HCT116 (cell line): ENCODE results near the gene NFIA. TPM values are rescaled to one million over a fixed set of nuclear protein-coding genes. Genes with fewer than 3 reads are reported as not detected.

Experiments
- ATAC-seq: fragments of 200-7000 bp; cut with Tn5 transposase; 2 replicates; pipeline ENCODE4 v1.9.1; 2020; ENCODE audit warnings: mild to moderate bottlenecking, moderate library complexity
- BruUV-seq: library from RNA; stranded (reverse); fragments of 400-500 nt; replicated peaks from 2 replicates; lab custom pipeline; 2021; lab: Mats Ljungman, UMichigan
- CTCF ChIA-PET: fragments of 300-600 bp; sonication (Branson Sonifier 250); formaldehyde crosslinking; loops from one replicate; lab custom pipeline; 2021; ENCODE audit warnings: antibody characterized with exemption; lab: Charles Lee
- POLR2A ChIA-PET: fragments of 300-600, 350-600 bp; sonication (Branson Sonifier 250); formaldehyde crosslinking; loops from one replicate; lab custom pipeline; 2021; ENCODE audit warnings: antibody characterized with exemption; lab: Charles Lee
- RAD21 ChIA-PET, 2 experiments: fragments of 300-600 bp; sonication (Branson Sonifier 250); formaldehyde crosslinking; loops; one replicate each; lab custom pipeline; 2023; ENCODE audit warnings: low total read pairs in 2 of 2; ENCODE audit not compliant: uncharacterized antibody in 2 of 2, unreplicated experiment in 2 of 2, low non-redundant PET in 1 of 2; lab: Charles Lee
- DNase-seq: peaks from one replicate; pipeline ENCODE4 v3.0.0-alpha.2; 2010; ENCODE audit warnings: low read depth, low spot score
- H2AFZ ChIP-seq: fragments of 200-600 bp; shearing (Covaris generic), sonication (generic); 2 replicates; pipeline ENCODE4 v1.6.1; 2017; ENCODE audit warnings: low read depth, mixed run types, mixed read lengths, antibody characterized with exemption, low read length; ENCODE audit not compliant: poor library complexity, severe bottlenecking
- H3K27ac ChIP-seq: 2 replicates; pipeline ENCODE4 v1.5.1; 2012; ENCODE audit warnings: low read depth, low read length
- H3K27me3 ChIP-seq: fragments of 200-600 bp; sonication (generic); 2 replicates; pipeline ENCODE4 v1.6.1; 2016; ENCODE audit warnings: mixed run types, low read length, mixed read lengths; ENCODE audit not compliant: insufficient read depth
- H3K36me3 ChIP-seq, 2 experiments: fragments of 200-500 bp in 1 of 2; fragments of 200-600 bp in 1 of 2; sonication (Bioruptor generic) in 1 of 2; sonication (generic) in 1 of 2; 2 replicates each; pipeline versions ENCODE4 v1.5.1 to v1.6.1; 2014 to 2016; ENCODE audit warnings: low read length in 2 of 2, inconsistent platforms in 1 of 2, mixed read lengths in 1 of 2, mixed run types in 1 of 2; ENCODE audit not compliant: insufficient read depth in 2 of 2, control insufficient read depth in 1 of 2
- H3K4me1 ChIP-seq, 2 experiments: fragments of 200-600 bp in 1 of 2; sonication (generic) in 1 of 2; 2 replicates each; pipeline versions ENCODE4 v1.5.1 to v1.6.1; 2012 to 2017; ENCODE audit warnings: low read length in 2 of 2, inconsistent platforms in 1 of 2, mild to moderate bottlenecking in 1 of 2, mixed read lengths in 1 of 2, mixed run types in 1 of 2, moderate library complexity in 1 of 2; ENCODE audit not compliant: insufficient read depth in 2 of 2, control insufficient read depth in 1 of 2
- H3K4me2 ChIP-seq: fragments of 200-600 bp; sonication (generic); 2 replicates; pipeline ENCODE4 v1.6.1; 2017; ENCODE audit warnings: mixed run types, low read length, mixed read lengths
- H3K4me3 ChIP-seq, 2 experiments: fragments of 200-600 bp in 1 of 2; sonication (generic) in 1 of 2; replicated peaks in 1 of 2; 2 replicates each; pipeline ENCODE4 v1.5.1; 2011 to 2016; ENCODE audit warnings: low read length in 2 of 2, control low read depth in 1 of 2, low read depth in 1 of 2, mild to moderate bottlenecking in 1 of 2, mixed read lengths in 1 of 2, mixed run types in 1 of 2
- H3K79me2 ChIP-seq: fragments of 200-600 bp; sonication (generic); 2 replicates; pipeline ENCODE4 v1.6.1; 2017; ENCODE audit warnings: mild to moderate bottlenecking, mixed run types, low read length, moderate library complexity, mixed read lengths; ENCODE audit not compliant: insufficient read depth
- H3K9ac ChIP-seq: fragments of 200-600 bp; sonication (generic); 2 replicates; pipeline ENCODE4 v1.6.1; 2016; ENCODE audit warnings: low read length, mixed read lengths
- H3K9me2 ChIP-seq: fragments of 200-600 bp; sonication (generic), shearing (Covaris generic); 2 replicates; pipeline ENCODE4 v1.6.1; 2017; ENCODE audit warnings: mixed run types, mild to moderate bottlenecking, moderate library complexity; ENCODE audit not compliant: insufficient read depth
- H3K9me3 ChIP-seq, 2 experiments: fragments of 200-500 bp in 1 of 2; fragments of 200-600 bp in 1 of 2; sonication (Bioruptor generic) in 1 of 2; sonication (generic) in 1 of 2; 2 replicates each; pipeline ENCODE4 v1.6.1; 2014 to 2017; ENCODE audit warnings: low read length in 2 of 2, mixed read lengths in 2 of 2, inconsistent platforms in 1 of 2, low read depth in 1 of 2, mild to moderate bottlenecking in 1 of 2, mixed run types in 1 of 2, moderate library complexity in 1 of 2; ENCODE audit not compliant: control insufficient read depth in 1 of 2, insufficient read depth in 1 of 2
- H4K20me1 ChIP-seq: fragments of 200-600 bp; sonication (generic), shearing (Covaris generic); 2 replicates; pipeline ENCODE4 v1.6.1; 2017; ENCODE audit warnings: mixed run types, mild to moderate bottlenecking, moderate library complexity; ENCODE audit not compliant: insufficient read depth
- ATF3 ChIP-seq: IDR thresholded peaks from 2 replicates; pipeline ENCODE4 v1.6.1; 2012
- EGR1 ChIP-seq: IDR thresholded peaks from 2 replicates; pipeline ENCODE4 v1.6.1; 2012; ENCODE audit warnings: low read depth
- EZH2 ChIP-seq: fragments of 200-600 bp; sonication (generic); IDR thresholded peaks from 2 replicates; pipeline ENCODE4 v1.6.1; 2017; ENCODE audit warnings: antibody characterized with exemption, mixed run types
- EZH2phosphoT487 ChIP-seq: fragments of 200-600 bp; IDR thresholded peaks from 2 replicates; pipeline ENCODE4 v1.6.1; 2018; ENCODE audit warnings: antibody characterized with exemption, borderline replicate concordance
- JUND ChIP-seq: IDR thresholded peaks from 2 replicates; pipeline ENCODE4 v1.6.1; 2012
- POLR2A ChIP-seq: IDR thresholded peaks from 2 replicates; pipeline ENCODE4 v1.7.0; 2011; ENCODE audit warnings: borderline replicate concordance; ENCODE audit not compliant: insufficient read depth, insufficient read length; ENCODE audit errors: extremely low read depth
- POLR2AphosphoS5 ChIP-seq: IDR thresholded peaks from 2 replicates; pipeline ENCODE4 v1.6.1; 2011; ENCODE audit warnings: mild to moderate bottlenecking, low read depth, low read length, moderate library complexity
- SIN3A ChIP-seq: IDR thresholded peaks from 2 replicates; pipeline ENCODE4 v1.6.1; 2012; ENCODE audit warnings: low read depth
- SP1 ChIP-seq: IDR thresholded peaks from 2 replicates; pipeline ENCODE4 v1.6.1; 2012; ENCODE audit warnings: low read depth
- SRF ChIP-seq: IDR thresholded peaks from 2 replicates; pipeline ENCODE4 v1.6.1; 2012; ENCODE audit warnings: low read depth
- ZBTB33 ChIP-seq: IDR thresholded peaks from 2 replicates; pipeline ENCODE4 v1.6.1; 2011; ENCODE audit warnings: mild to moderate bottlenecking, low read length, moderate library complexity; ENCODE audit not compliant: insufficient replicate concordance; ENCODE audit errors: extremely low read depth
- ZNF274 ChIP-seq: fragments of 200-500 bp; sonication (Bioruptor generic); IDR thresholded peaks from 2 replicates; pipeline ENCODE4 v1.6.1; 2014; ENCODE audit warnings: mild to moderate bottlenecking, low read depth, low read length, inconsistent platforms
- intact Hi-C: fragments of 100-400 bp; cut with micrococcal nuclease; formaldehyde crosslinking; loops from 2 replicates; pipeline ENCODE4 v1.10.0; 2022
- total RNA-seq: library from RNA; stranded (reverse); gene quantifications from one replicate; pipeline ENCODE4 v1.2.1, GENCODE V29; 2021; ENCODE audit not compliant: unreplicated experiment

NFIA gene
- total RNA-seq, 1 experiment from 2014 or later = 17.2 TPM

GRCh38 chr1:61119085-61119484 lies 36.7 kb downstream of the NFIA start:
- ChIA-PET RAD21 (no interaction called here), CTCF (no interaction called here), POLR2A (no interaction called here)
- no peak overlapping the region for H2AFZ ChIP-seq
- H3K4me2 ChIP-seq = no peak overlapping the region
- ATAC-seq = no peak
- no peaks in the 10 kb centered on the region for H4K20me1 ChIP-seq
- peaks cover 3% of the 10 kb centered on the region for H3K79me2 ChIP-seq
- intact Hi-C loops = no loop called here
- H3K4me1 ChIP-seq = no peaks in the 10 kb centered on the region
- no peak overlapping the region for H3K9ac ChIP-seq
- H3K27me3 ChIP-seq = no peaks in the 10 kb centered on the region
- no peak for TF ChIP-seq EGR1
- TF ChIP-seq, all 23 proteins: peak for 0
- Histone ChIP-seq H3K27ac (no peak overlapping the region), H3K4me3 (no peak overlapping the region), H3K36me3 (no peaks in the 10 kb centered on the region), H3K9me3 (no peaks in the 10 kb centered on the region), H3K9me2 (no peaks in the 10 kb centered on the region)
- DNase-seq = no peak
- no TSS peak for BruUV-seq

- Histone ChIP-seq H4K20me1 (no peaks in the 10 kb centered on the region), H3K9me3 (no peaks in the 10 kb centered on the region), H3K4me1 (no peaks in the 10 kb centered on the region), H2AFZ (no peak overlapping the region), H3K4me3 (no peak overlapping the region), H3K27me3 (no peaks in the 10 kb centered on the region), H3K79me2 (peaks cover 3% of the 10 kb centered on the region), H3K36me3 (no peaks in the 10 kb centered on the region), H3K9me2 (no peaks in the 10 kb centered on the region), H3K27ac (no peak overlapping the region), H3K4me2 (no peak overlapping the region), H3K9ac (no peak overlapping the region)
- intact Hi-C loops = no loop called here
- no TSS peak for BruUV-seq
- no peak for TF ChIP-seq POLR2AphosphoS5
- TF ChIP-seq SP1 = no peak
- TF ChIP-seq ATF3 = no peak
- no peak for TF ChIP-seq ZBTB33
- no peak for TF ChIP-seq SIN3A
- no peak for TF ChIP-seq EZH2
- no peak for TF ChIP-seq ZNF274
- no peak for TF ChIP-seq JUND
- no peak for TF ChIP-seq POLR2A
- no peak for TF ChIP-seq EZH2phosphoT487
- no peak for TF ChIP-seq SRF
- ChIA-PET POLR2A (interaction anchor here (1.0 kb wide), 1 partner anchor 306 kb away, joined by 3 read pairs; no protein-coding TSS in a partner anchor), RAD21 (no interaction called here), CTCF (no interaction called here)
- ATAC-seq = no peak
- no peak for DNase-seq
Measured at GRCh38 chr1:61120246-61120840, 38.0 kb downstream of the NFIA start.
